ENCODE measurements around the gene LCNL1. TPM values are rescaled to one million over a fixed set of nuclear protein-coding genes. Genes with fewer than 3 reads are reported as not detected.

The LCNL1 gene
- total RNA-seq, 1 experiment from 2014 or later = 0.82 TPM

GRCh38 chr9:136937186-136938001 is 45.4 kb upstream of the LCNL1 start:
- Histone ChIP-seq H3K27me3 (ENCODE audit: control insufficient read depth, insufficient read depth, low read length) (no peaks in the 10 kb centered on the region), H3K9me3 (ENCODE audit: control insufficient read depth, insufficient read depth, low read depth, low read length) (no peaks in the 10 kb centered on the region), H3K27ac (ENCODE audit: low read length) (no peak overlapping the region), H3K4me3 (ENCODE audit: low read depth in 2 of 2, low read length in 2 of 2) (no peak overlapping the region), H3K36me3 (ENCODE audit: control insufficient read depth, insufficient read depth, low read length) (no peaks in the 10 kb centered on the region; the same call in 1 of the 2 replicates), H3K4me1 (ENCODE audit: control insufficient read depth, insufficient read depth, low read length) (no peaks in the 10 kb centered on the region; the same call in 1 of the 2 replicates)
- intact Hi-C loops (cut with micrococcal nuclease; ENCODE audit: unreplicated experiment) = no loop called here
- no TSS peak for BruUV-seq (replicated peaks)
- ChIA-PET POLR2A (interaction anchor here (0.7 kb wide), 1 partner anchor 87 kb away, joined by 6 read pairs; no protein-coding TSS in a partner anchor), CTCF (no interaction called here)
- in situ Hi-C loops (cut with HindIII; ENCODE audit: low pct_unique_long_range_greater_than_20kb, low sequenced_read_pairs) = no loop called here
- DNase-seq (ENCODE audit: low read depth, low spot score) (no peak), ATAC-seq (no peak)
- TF ChIP-seq, protein P1, sequence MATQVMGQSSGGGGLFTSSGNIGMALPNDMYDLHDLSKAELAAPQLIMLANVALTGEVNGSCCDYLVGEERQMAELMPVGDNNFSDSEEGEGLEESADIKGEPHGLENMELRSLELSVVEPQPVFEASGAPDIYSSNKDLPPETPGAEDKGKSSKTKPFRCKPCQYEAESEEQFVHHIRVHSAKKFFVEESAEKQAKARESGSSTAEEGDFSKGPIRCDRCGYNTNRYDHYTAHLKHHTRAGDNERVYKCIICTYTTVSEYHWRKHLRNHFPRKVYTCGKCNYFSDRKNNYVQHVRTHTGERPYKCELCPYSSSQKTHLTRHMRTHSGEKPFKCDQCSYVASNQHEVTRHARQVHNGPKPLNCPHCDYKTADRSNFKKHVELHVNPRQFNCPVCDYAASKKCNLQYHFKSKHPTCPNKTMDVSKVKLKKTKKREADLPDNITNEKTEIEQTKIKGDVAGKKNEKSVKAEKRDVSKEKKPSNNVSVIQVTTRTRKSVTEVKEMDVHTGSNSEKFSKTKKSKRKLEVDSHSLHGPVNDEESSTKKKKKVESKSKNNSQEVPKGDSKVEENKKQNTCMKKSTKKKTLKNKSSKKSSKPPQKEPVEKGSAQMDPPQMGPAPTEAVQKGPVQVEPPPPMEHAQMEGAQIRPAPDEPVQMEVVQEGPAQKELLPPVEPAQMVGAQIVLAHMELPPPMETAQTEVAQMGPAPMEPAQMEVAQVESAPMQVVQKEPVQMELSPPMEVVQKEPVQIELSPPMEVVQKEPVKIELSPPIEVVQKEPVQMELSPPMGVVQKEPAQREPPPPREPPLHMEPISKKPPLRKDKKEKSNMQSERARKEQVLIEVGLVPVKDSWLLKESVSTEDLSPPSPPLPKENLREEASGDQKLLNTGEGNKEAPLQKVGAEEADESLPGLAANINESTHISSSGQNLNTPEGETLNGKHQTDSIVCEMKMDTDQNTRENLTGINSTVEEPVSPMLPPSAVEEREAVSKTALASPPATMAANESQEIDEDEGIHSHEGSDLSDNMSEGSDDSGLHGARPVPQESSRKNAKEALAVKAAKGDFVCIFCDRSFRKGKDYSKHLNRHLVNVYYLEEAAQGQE (IDR thresholded peaks at IDR 0.05; ENCODE audit: insufficient read depth in 1 of 2, low read depth in 2 of 2, low read length in 1 of 2) = no peak
- TF ChIP-seq CTCF (IDR thresholded peaks at IDR 0.05) (no peak), SIN3A (IDR thresholded peaks at IDR 0.05; ENCODE audit: borderline replicate concordance, insufficient read depth, low read depth, low read length) (no peak), POLR2AphosphoS5 (IDR thresholded peaks at IDR 0.05; ENCODE audit: low read depth, low read length) (no peak), TCF7L2 (IDR thresholded peaks at IDR 0.05; ENCODE audit: low read depth, low read length) (no peak)

- intact Hi-C loops (cut with micrococcal nuclease; ENCODE audit: unreplicated experiment) = no loop called here
- Histone ChIP-seq H3K27ac (ENCODE audit: low read length) (no peak overlapping the region), H3K4me3 (ENCODE audit: low read depth in 2 of 2, low read length in 2 of 2) (no peak overlapping the region), H3K36me3 (ENCODE audit: control insufficient read depth, insufficient read depth, low read length) (peaks cover 7% of the 10 kb centered on the region), H3K4me1 (ENCODE audit: control insufficient read depth, insufficient read depth, low read length) (no peaks in the 10 kb centered on the region; the same call in 1 of the 2 replicates), H3K9me3 (ENCODE audit: control insufficient read depth, insufficient read depth, low read depth, low read length) (no peaks in the 10 kb centered on the region), H3K27me3 (ENCODE audit: control insufficient read depth, insufficient read depth, low read length) (no peaks in the 10 kb centered on the region)
- TF ChIP-seq CTCF (IDR thresholded peaks at IDR 0.05) = no peak
- no peak for TF ChIP-seq TCF7L2 (IDR thresholded peaks at IDR 0.05; ENCODE audit: low read depth, low read length)
- TF ChIP-seq, protein P1 (IDR thresholded peaks at IDR 0.05; ENCODE audit: insufficient read depth in 1 of 2, low read depth in 2 of 2, low read length in 1 of 2) = no peak
- no peak for TF ChIP-seq SIN3A (IDR thresholded peaks at IDR 0.05; ENCODE audit: borderline replicate concordance, insufficient read depth, low read depth, low read length)
- TF ChIP-seq POLR2AphosphoS5 (IDR thresholded peaks at IDR 0.05; ENCODE audit: low read depth, low read length) = no peak
- ChIA-PET CTCF (interaction anchor here (0.9 kb wide), 1 partner anchor 97 kb away, joined by 8 read pairs; no protein-coding TSS in a partner anchor), POLR2A (no interaction called here)
- in situ Hi-C loops (cut with HindIII; ENCODE audit: low pct_unique_long_range_greater_than_20kb, low sequenced_read_pairs) = no loop called here
- BruUV-seq (replicated peaks) = no TSS peak
- no peak for ATAC-seq
- DNase-seq (ENCODE audit: low read depth, low spot score) = no peak
Observed at GRCh38 chr9:136939431-136939995, 43.3 kb upstream of the LCNL1 start.

All from Panc1 (cell line).